ENCODE data around the gene HSD11B1.

Gene HSD11B1

DNA sequence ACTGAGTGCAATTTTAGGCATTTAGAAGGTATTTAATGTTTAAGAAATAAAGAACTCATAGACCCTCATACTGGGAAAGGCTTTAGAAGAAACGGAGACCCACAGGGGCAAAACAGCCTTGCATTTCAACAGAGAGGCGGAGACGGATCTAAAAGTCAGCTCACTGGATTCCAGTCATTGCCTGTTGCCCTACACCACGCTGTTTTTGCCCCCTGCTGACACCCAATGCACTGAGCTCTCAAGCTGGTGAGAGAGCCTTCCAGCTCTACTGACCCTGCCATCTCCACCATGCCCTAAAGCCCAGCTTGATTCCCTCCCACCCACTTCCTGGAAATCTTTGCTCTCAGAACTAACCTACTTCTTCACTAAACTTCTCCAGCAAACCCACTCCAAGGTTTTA lies 44.0 kb downstream of the HSD11B1 start:
- H3F3A ChIP-seq (ENCODE audit: insufficient read depth, low read length): no peaks in the 10 kb centered on the region
- H3K9me2 ChIP-seq (ENCODE audit: low read depth, low read length): no peaks in the 10 kb centered on the region
- H3K4me1 ChIP-seq (ENCODE audit: insufficient read depth, low read length, severe bottlenecking): peaks cover 7% of the 10 kb centered on the region
- H3K4me3 ChIP-seq (ENCODE audit: low read depth, low read length, poor library complexity, severe bottlenecking): no peak overlapping the region
- no peak overlapping the region for H3K4me2 ChIP-seq (ENCODE audit: low read length)
- no peak for TF ChIP-seq EZH2 (IDR thresholded peaks at IDR 0.05; ENCODE audit: borderline replicate concordance, low read length)
- TF ChIP-seq, protein P1, sequence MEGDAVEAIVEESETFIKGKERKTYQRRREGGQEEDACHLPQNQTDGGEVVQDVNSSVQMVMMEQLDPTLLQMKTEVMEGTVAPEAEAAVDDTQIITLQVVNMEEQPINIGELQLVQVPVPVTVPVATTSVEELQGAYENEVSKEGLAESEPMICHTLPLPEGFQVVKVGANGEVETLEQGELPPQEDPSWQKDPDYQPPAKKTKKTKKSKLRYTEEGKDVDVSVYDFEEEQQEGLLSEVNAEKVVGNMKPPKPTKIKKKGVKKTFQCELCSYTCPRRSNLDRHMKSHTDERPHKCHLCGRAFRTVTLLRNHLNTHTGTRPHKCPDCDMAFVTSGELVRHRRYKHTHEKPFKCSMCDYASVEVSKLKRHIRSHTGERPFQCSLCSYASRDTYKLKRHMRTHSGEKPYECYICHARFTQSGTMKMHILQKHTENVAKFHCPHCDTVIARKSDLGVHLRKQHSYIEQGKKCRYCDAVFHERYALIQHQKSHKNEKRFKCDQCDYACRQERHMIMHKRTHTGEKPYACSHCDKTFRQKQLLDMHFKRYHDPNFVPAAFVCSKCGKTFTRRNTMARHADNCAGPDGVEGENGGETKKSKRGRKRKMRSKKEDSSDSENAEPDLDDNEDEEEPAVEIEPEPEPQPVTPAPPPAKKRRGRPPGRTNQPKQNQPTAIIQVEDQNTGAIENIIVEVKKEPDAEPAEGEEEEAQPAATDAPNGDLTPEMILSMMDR (IDR thresholded peaks at IDR 0.05; ENCODE audit: low read length): no peak
- no peaks in the 10 kb centered on the region for H3K36me3 ChIP-seq (ENCODE audit: insufficient read depth, low read length)
- H3K79me2 ChIP-seq (ENCODE audit: insufficient read depth, low read length): no peaks in the 10 kb centered on the region
- no peaks in the 10 kb centered on the region for H4K20me1 ChIP-seq (ENCODE audit: insufficient read depth, low read length)
- H3K27ac ChIP-seq (ENCODE audit: low read depth, low read length, poor library complexity, severe bottlenecking): no peak overlapping the region
- no peaks in the 10 kb centered on the region for H3K27me3 ChIP-seq (ENCODE audit: insufficient read depth, low read length)
- no peak overlapping the region for H3K9ac ChIP-seq (ENCODE audit: low read length)
- H2AFZ ChIP-seq (ENCODE audit: low read length): no peak overlapping the region
- no peaks in the 10 kb centered on the region for H3K9me3 ChIP-seq (ENCODE audit: low read length)

DNA sequence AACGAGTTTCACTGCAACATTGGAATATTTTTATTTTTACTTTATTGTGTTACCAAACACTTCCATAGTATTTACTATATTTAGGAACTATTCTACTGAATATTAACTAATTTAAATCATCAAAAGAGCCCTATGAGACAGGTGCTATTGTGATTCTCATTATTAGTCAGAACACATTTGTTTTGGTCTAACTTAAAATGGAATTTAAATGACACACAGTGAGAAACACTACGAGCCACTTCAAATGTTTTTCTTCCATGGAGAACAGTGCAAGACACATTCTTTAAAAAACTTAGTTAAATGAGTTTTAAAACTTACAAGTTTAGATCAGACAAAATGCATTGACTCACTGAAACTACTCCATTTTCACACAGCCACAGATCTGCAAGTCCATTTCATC lies 44.6 kb downstream of the HSD11B1 start:
- Histone ChIP-seq H3K4me1 (ENCODE audit: insufficient read depth, low read length, severe bottlenecking) (peaks cover 7% of the 10 kb centered on the region), H3K4me2 (ENCODE audit: low read length) (no peak overlapping the region), H2AFZ (ENCODE audit: low read length) (no peak overlapping the region), H3K27me3 (ENCODE audit: insufficient read depth, low read length) (no peaks in the 10 kb centered on the region), H3K27ac (ENCODE audit: low read depth, low read length, poor library complexity, severe bottlenecking) (no peak overlapping the region), H3F3A (ENCODE audit: insufficient read depth, low read length) (no peaks in the 10 kb centered on the region), H4K20me1 (ENCODE audit: insufficient read depth, low read length) (no peaks in the 10 kb centered on the region), H3K36me3 (ENCODE audit: insufficient read depth, low read length) (no peaks in the 10 kb centered on the region), H3K9ac (ENCODE audit: low read length) (no peak overlapping the region), H3K9me3 (ENCODE audit: low read length) (no peaks in the 10 kb centered on the region), H3K79me2 (ENCODE audit: insufficient read depth, low read length) (no peaks in the 10 kb centered on the region), H3K9me2 (ENCODE audit: low read depth, low read length) (no peaks in the 10 kb centered on the region), H3K4me3 (ENCODE audit: low read depth, low read length, poor library complexity, severe bottlenecking) (no peak overlapping the region)
- TF ChIP-seq, protein P1 (IDR thresholded peaks at IDR 0.05; ENCODE audit: low read length): no peak
- no peak for TF ChIP-seq EZH2 (IDR thresholded peaks at IDR 0.05; ENCODE audit: borderline replicate concordance, low read length)

DNA sequence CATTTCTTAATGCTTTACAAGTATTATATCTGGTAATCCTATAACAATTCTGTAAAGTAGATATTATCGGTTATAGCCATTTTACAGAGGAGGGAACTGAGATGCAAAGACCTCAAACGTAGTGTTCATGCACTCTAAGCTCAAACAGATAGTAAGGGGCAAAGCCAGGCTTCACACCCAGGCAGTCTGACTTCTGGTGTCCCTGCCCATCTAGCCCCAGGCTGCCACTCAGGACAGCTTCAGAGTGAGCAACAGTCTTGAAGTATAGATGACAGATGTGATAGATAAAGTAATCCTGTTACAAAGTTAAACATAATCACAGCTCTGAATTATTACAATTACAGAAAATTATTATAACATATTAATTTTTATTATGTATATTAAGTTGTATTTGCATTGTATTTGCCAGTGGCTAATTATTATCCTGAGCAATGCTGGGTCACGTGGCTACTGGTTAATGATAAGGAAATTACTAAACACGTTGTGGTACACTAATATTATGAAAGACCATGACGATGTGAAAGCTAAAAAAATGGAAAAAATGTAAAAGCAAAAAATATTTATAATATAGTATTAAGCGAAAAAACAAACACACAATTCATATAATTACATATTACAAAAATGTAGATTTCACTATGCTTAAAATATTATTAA lies 45.2 kb downstream of the HSD11B1 start:
- H3K9me2 ChIP-seq (ENCODE audit: low read depth, low read length): no peaks in the 10 kb centered on the region
- H4K20me1 ChIP-seq (ENCODE audit: insufficient read depth, low read length): no peaks in the 10 kb centered on the region
- no peak overlapping the region for H3K9ac ChIP-seq (ENCODE audit: low read length)
- no peaks in the 10 kb centered on the region for H3K9me3 ChIP-seq (ENCODE audit: low read length)
- H3K36me3 ChIP-seq (ENCODE audit: insufficient read depth, low read length): no peaks in the 10 kb centered on the region
- no peaks in the 10 kb centered on the region for H3K27me3 ChIP-seq (ENCODE audit: insufficient read depth, low read length)
- no peaks in the 10 kb centered on the region for H3F3A ChIP-seq (ENCODE audit: insufficient read depth, low read length)
- no peaks in the 10 kb centered on the region for H3K79me2 ChIP-seq (ENCODE audit: insufficient read depth, low read length)
- no peak overlapping the region for H3K4me3 ChIP-seq (ENCODE audit: low read depth, low read length, poor library complexity, severe bottlenecking)
- no peak overlapping the region for H2AFZ ChIP-seq (ENCODE audit: low read length)
- peaks cover 7% of the 10 kb centered on the region for H3K4me1 ChIP-seq (ENCODE audit: insufficient read depth, low read length, severe bottlenecking)
- TF ChIP-seq EZH2 (IDR thresholded peaks at IDR 0.05; ENCODE audit: borderline replicate concordance, low read length): no peak
- TF ChIP-seq, protein P1 (IDR thresholded peaks at IDR 0.05; ENCODE audit: low read length): no peak
- no peak overlapping the region for H3K4me2 ChIP-seq (ENCODE audit: low read length)
- no peak overlapping the region for H3K27ac ChIP-seq (ENCODE audit: low read depth, low read length, poor library complexity, severe bottlenecking)
